GM19043 (cell line): ENCODE measurements around the gene BAZ1B.
"Not testable (repeated sequence)": the region's sequence is repeated elsewhere in the genome, so short reads cannot be mapped to it uniquely, and the experiment has no call there.

Source experiments
- ATAC-seq: cut with Tn5 transposase; IDR thresholded peaks from one replicate; pipeline ENCODE4 v1.9.1; 2021; ENCODE audit warnings: low read depth; ENCODE audit not compliant: unreplicated experiment

BAZ1B gene

GRCh38 chr7:73429622-73430505 is 92.2 kb downstream of the BAZ1B start:
- ATAC-seq = no peak

DNA sequence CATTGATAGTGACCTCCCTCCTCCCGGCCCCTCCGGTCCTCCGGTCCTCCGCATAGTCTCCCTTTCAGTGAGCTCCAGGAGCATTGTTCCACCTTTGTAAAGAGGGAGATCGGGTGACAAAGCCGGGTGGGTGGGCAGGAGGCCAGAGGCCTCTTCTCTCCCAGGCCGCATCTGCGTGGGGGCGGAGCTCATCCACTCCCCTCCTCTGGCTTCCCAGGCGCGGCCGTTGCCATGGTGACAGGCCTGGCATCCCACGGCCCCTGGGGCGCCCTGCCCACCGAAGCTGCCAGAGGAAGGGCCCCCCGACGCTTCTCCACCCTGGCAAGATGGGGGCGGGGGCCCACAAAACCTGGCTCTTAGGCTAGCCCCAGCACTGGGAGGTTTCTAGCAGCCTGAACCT is 92.9 kb downstream of the BAZ1B start:
- ATAC-seq = no peak

DNA sequence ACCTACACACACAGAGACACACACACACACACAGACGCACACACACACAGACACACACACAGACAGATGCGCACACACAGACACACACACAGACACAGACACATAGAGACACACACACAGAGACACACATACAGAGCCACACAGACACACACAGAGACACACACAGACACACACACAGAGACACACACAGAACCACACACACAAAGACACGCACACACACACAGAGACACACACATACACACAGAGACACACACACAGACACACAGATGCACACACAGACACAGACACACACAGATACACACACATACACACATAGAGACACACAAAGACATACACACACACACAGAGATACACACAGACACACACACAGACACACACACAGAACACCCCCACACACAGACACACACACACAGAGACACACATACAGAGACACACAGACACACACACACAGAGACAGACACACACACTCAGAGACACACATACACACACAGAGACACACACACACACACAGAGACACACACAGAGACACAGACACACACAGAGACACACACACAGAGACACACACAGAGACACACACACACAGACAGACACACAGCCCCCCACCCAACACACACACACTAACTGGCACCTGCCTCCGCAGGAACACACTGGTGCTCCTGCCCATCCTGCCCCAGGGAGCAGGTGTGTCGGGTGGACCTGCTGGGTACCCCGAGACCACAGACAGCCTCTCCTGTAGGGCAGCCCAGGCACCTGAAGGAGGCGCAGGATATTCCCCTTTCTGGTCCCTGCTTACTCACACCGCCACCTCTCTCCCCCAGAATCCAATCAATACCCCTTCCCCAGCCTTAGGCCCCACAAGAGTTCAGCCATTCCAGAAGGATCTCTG is 93.9 kb downstream of the BAZ1B start:
- ATAC-seq = no peak

DNA sequence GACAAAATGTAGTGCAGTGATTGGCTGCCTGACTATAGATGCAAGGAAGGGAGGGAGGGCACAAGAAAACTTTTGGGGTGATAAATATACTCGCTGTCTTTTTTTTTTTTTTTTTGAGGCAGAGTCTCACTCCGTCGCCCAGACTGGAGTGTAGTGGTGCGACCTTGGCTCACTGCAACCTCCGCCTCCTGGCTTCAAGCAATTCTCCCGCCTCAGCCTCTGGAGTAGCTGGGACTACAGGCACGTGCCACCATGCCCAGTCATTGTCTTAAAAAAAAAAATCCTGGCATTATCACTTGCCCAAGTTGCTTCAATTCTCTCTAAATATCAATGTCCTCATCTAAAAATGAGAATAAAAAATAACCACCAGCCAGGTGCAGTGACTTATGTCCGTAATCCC is 96.1 kb downstream of the BAZ1B start:
- no peak for ATAC-seq

DNA sequence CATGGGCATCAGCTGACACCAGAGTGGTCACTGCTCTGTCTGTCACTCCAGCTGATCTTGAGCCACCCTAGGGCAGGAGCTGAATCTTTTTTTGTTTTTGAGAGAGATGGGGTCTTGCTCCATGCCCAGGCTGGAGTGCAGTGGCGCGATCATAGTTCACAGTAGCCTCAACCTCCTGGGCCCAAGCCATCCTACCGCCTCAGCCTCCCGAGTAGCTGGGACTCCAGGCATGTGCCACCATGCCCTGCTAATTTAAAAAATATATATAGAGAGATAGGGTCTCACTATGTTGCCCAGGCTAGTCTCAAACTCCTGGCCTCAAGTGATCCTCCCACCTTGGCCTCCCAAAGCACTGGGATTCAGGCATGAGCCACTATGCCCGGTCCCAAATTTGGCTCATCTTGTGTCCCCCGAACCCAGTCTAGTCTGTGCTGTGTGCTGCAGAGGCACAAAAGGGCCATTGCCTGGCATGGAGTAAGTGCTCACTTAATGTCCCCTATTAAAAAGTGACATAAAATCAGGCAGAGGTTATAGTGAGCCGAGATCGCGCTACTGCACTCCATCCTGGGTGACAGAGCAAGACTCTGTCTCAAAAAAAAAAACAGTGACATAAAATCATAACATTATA is 96.6 kb downstream of the BAZ1B start:
- ATAC-seq = no peak

DNA sequence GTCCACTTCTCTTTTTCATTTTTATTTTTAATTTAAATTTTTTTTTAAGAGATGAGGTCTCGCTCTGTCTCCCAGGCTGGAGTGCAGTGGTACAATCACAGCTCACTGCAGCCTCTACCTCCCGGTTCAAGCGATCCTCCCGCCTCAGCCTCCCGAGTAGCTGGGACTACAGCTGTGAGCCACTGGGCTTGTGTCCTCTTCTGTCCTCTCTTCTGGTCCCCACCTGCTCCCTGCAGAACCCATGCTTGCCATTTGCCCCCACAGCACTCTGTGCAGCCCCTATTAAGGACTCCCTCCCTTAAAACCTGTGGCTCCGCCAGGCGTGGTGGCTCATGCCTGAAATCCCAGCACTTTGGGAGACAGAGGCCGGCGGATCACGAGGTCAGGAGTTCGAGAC is 97.6 kb downstream of the BAZ1B start:
- ATAC-seq = no peak

GRCh38 chr7:73423519-73424488 is 98.3 kb downstream of the BAZ1B start:
- no peak for ATAC-seq

GRCh38 chr7:73420610-73421009 is 101.5 kb downstream of the BAZ1B start:
- not testable (repeated sequence) for ATAC-seq

DNA sequence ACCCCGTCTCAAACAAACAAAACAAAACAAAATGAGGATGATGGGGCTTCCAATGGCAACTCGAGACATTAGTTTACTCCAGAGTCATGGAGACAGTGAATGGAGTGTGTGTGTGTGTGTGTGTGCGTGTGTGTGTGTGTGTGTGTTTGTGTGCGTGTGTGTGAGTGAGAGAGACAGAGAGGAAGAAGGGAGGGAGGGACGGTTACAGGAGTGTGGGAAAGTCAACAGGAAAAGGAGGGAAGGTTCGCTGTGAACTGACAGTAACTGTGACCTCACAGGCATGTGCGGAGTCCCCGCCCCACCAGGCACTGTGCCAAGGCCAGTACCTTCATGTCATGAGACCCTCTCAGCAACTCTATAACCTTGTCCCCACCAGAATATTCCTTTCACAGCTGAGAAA is 102.1 kb downstream of the BAZ1B start:
- ATAC-seq = not testable (repeated sequence)

GRCh38 chr7:73418113-73418703 is 103.9 kb downstream of the BAZ1B start:
- ATAC-seq = no peak

- not testable (repeated sequence) for ATAC-seq
These were observed 111.5 kb downstream of the BAZ1B start for GRCh38 chr7:73410541-73411131.

DNA sequence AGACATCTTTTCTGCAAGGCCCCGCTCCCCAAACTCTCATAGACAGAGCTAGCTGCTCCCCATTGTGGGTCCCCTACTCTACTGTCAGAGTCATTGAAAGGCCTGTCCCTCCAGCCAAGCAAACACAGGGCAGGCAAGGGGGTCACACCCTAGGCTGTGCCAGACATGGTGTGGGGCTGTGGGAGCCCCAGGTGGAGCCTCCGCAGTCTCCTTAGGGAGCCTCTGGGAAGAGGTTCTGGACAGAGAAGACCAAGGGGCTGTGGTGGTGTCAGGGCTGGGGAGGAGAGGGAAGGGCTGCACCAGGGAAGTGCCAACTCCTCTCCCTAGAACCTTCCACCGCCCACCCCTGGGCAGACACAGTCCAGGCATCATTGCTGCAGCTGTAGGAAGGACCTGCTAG is 117.2 kb downstream of the BAZ1B start:
- not testable (repeated sequence) for ATAC-seq

GRCh38 chr7:73399185-73400050 is 122.7 kb downstream of the BAZ1B start:
- ATAC-seq = not testable (repeated sequence)

DNA sequence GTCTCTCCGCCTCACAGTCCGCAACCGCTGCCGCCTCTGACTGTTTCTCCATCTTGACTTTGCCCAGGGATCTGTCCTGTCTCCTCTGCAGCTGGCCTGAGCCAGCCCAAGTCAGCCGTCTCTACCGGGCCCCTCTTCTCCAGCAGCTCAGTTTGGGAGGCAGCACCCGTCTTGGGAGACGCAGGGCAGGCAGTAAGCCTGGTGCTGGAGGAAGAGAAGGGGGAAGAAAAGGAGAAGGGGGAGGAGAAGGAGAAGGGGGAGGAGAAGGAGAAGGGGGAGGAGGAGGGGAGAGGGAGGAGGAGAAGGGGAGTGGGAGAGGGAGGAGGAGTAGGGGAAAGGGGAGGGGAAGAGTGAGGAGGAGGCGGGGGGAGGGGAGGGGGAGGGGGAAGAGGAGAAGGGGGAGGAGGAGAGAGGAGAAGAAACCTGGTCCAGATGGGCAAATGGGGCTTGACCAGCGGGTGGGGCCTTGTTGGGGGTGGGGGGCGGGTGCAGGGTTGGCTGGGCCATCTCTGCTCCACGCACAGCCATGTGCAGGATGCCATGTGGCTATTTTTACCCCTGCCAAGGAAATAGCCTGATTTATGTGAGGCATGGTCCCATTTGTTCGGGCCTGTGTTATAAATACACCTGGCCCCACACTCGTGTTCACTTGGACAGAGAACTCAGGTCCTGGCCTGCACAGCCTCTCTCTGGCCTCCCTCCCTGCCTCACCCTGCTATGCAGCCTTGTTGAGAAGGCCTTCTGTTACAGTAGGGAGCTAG is 124.4 kb downstream of the BAZ1B start:
- no peak for ATAC-seq

GRCh38 chr7:73395538-73396503 is 126.3 kb downstream of the BAZ1B start:
- no peak for ATAC-seq

DNA sequence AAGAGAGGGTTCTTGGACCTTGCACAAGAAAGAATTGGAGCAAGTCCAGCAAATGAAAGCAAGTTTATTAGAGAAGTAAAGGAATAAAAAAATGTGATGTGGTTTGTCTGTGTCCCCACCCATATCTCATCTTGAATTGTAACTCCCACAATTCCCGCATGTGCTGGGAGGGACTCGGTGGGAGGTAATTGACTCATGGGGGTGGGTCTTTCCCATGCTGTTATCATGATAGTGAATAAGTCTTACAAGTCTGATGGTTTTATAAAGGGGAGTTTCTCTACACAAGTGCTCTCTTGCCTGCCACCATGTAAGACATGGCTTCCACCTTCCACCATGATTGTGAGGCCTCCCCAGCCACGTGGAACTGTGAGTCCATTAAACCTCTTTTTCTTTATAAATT is 127.7 kb downstream of the BAZ1B start:
- no peak for ATAC-seq
